H1 (cell line): ENCODE data around the gene HES5.

Experiments used
- CTCF ChIP-seq, 3 experiments: IDR thresholded peaks; 1 replicate in 2 of 3; 2 replicates in 1 of 3; pipeline versions ENCODE4 v1.5.1 to v1.6.1; 2011; ENCODE audit warnings: low read length in 3 of 3, mild to moderate bottlenecking in 3 of 3, inconsistent platforms in 2 of 3, low read depth in 1 of 3, moderate library complexity in 1 of 3; ENCODE audit not compliant: insufficient read depth in 1 of 3; ENCODE audit errors: control extremely low read depth in 1 of 3
- GABPA ChIP-seq: IDR thresholded peaks from 2 replicates; pipeline ENCODE4 v1.6.1; 2011; ENCODE audit warnings: mild to moderate bottlenecking, low read length, moderate library complexity, borderline replicate concordance; ENCODE audit not compliant: insufficient read depth
- KDM4A ChIP-seq: IDR thresholded peaks from one replicate; pipeline ENCODE4 v1.7.1; 2012; ENCODE audit warnings: low read depth, mild to moderate bottlenecking, moderate library complexity, low read length, inconsistent platforms; ENCODE audit not compliant: severe bottlenecking
- TCF12 ChIP-seq: IDR thresholded peaks from 2 replicates; pipeline ENCODE4 v1.6.1; 2011; ENCODE audit warnings: low read depth, mild to moderate bottlenecking, low read length
- YY1 ChIP-seq: IDR thresholded peaks from 2 replicates; pipeline ENCODE4 v1.6.1; 2011; ENCODE audit warnings: low read depth, mild to moderate bottlenecking, low read length

GRCh38 chr1:2553871-2554620 lies 24.0 kb upstream of the HES5 start:
- no peak for TF ChIP-seq GABPA
- TF ChIP-seq KDM4A = no peak
- no peak for TF ChIP-seq TCF12
- no peak for TF ChIP-seq YY1
- TF ChIP-seq CTCF (IDR thresholded peaks at IDR 0.05; ENCODE audit: control extremely low read depth in 1 of 3, insufficient read depth in 1 of 3, low read depth in 1 of 3, low read length in 3 of 3) = no peak
